Measurements from ENCODE around the gene SLC7A7. TPM values are rescaled to one million over a fixed set of nuclear protein-coding genes. Genes with fewer than 3 reads are reported as not detected.
A peak's percentile ranks its signal among the peaks of the same experiment; 100 is the strongest.

SLC7A7 gene
- total RNA-seq, 1 experiment from 2014 or later, result 3.1 TPM

- Histone ChIP-seq H3K79me2 (ENCODE audit: insufficient read depth, low read length) (no peaks in the 10 kb centered on the region), H4K5ac (ENCODE audit: insufficient read length, low read depth, low read length) (no peak overlapping the region), H3K18ac (ENCODE audit: insufficient read length, low read depth, low read length) (no peak overlapping the region), H2BK20ac (ENCODE audit: low read depth, low read length, poor library complexity, severe bottlenecking) (no peak overlapping the region), H3K4me1 (ENCODE audit: insufficient read depth, low read length) (peaks cover 11% of the 10 kb centered on the region; the same call in 1 of the 2 replicates), H3T11ph (ENCODE audit: low read length) (no peak overlapping the region), H3K9ac (ENCODE audit: extremely low read depth, insufficient read length, low read length) (no peak overlapping the region), H2AFZ (ENCODE audit: low read length) (no peak overlapping the region), H4K91ac (ENCODE audit: insufficient read length, low read depth, low read length) (no peak overlapping the region), H3K56ac (ENCODE audit: insufficient read length, low read depth, low read length) (no peak overlapping the region), H3K23ac (ENCODE audit: insufficient read length, low read depth, low read length) (no peak overlapping the region), H3K14ac (ENCODE audit: insufficient read depth, low read length) (no peak overlapping the region; the same call in 1 of the 2 replicates), H3K23me2 (ENCODE audit: insufficient read length, low read depth, low read length, poor library complexity, severe bottlenecking) (no peaks in the 10 kb centered on the region), H3K4me2 (ENCODE audit: insufficient read depth, insufficient read length, low read length) (no peak overlapping the region), H3K9me3 (ENCODE audit: control insufficient read depth, low read depth, low read length) (no peaks in the 10 kb centered on the region), H2BK5ac (ENCODE audit: insufficient read length, low read length) (no peak overlapping the region), H4K20me1 (ENCODE audit: control insufficient read depth, insufficient read depth, insufficient read length) (no peaks in the 10 kb centered on the region), H3K27ac (ENCODE audit: insufficient read length, low read depth, low read length) (no peak overlapping the region), H3K27me3 (ENCODE audit: insufficient read depth, low read length) (no peaks in the 10 kb centered on the region), H3K4ac (ENCODE audit: low read depth, low read length) (no peak overlapping the region), H3K79me1 (ENCODE audit: insufficient read depth, low read depth, low read length, poor library complexity, severe bottlenecking) (no peaks in the 10 kb centered on the region), H4K8ac (replicated peaks; ENCODE audit: insufficient read length, low read depth, low read length) (no peak overlapping the region), H2BK12ac (ENCODE audit: insufficient read length, low read depth, low read length) (no peak overlapping the region), H2BK15ac (ENCODE audit: low read depth, low read length) (no peak overlapping the region), H2AK5ac (ENCODE audit: insufficient read length, low read length) (no peak overlapping the region), H2BK120ac (ENCODE audit: low read depth, low read length, poor library complexity, severe bottlenecking) (no peak overlapping the region)
- WGBS (ENCODE audit: extremely low coverage, insufficient read length, low lambda C conversion rate), result no CpG with 5 or more reads among the region's 4 CpGs
- Mint-ChIP-seq H3K27me3 (ENCODE audit: low read depth) (no peaks in the 10 kb centered on the region), H3K9me3 (no peaks in the 10 kb centered on the region), H3K4me1 (peaks cover 24 to 29% of the 10 kb centered on the region in 2 experiments), H3K27ac (no peak overlapping the region; a peak in 1 of 7 replicates), H3K36me3 (ENCODE audit: insufficient read depth in 1 of 3, low read depth in 3 of 3) (no peaks in the 10 kb centered on the region), H3K4me3 (no peak overlapping the region)
- DNase-seq, result peak; percentile 66
- TF ChIP-seq, protein P1, sequence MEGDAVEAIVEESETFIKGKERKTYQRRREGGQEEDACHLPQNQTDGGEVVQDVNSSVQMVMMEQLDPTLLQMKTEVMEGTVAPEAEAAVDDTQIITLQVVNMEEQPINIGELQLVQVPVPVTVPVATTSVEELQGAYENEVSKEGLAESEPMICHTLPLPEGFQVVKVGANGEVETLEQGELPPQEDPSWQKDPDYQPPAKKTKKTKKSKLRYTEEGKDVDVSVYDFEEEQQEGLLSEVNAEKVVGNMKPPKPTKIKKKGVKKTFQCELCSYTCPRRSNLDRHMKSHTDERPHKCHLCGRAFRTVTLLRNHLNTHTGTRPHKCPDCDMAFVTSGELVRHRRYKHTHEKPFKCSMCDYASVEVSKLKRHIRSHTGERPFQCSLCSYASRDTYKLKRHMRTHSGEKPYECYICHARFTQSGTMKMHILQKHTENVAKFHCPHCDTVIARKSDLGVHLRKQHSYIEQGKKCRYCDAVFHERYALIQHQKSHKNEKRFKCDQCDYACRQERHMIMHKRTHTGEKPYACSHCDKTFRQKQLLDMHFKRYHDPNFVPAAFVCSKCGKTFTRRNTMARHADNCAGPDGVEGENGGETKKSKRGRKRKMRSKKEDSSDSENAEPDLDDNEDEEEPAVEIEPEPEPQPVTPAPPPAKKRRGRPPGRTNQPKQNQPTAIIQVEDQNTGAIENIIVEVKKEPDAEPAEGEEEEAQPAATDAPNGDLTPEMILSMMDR (conservative IDR thresholded peaks at IDR 0.05), result peak; percentile 48
These were observed 2.5 kb downstream of the SLC7A7 start for GRCh38 chr14:22812744-22813143.

All from H9 (cell line).